Endodermal cell (in vitro differentiated cells): ENCODE results near the gene NKX6-2. TPM values are rescaled to one million over a fixed set of nuclear protein-coding genes. Genes with fewer than 3 reads are reported as not detected.

Experiments
- DNase-seq: peaks from one replicate; pipeline ENCODE4 v3.0.0-alpha.2; 2017
- H3K27ac ChIP-seq: 2 replicates; pipeline ENCODE4 v1.5.1; 2013; ENCODE audit warnings: mild to moderate bottlenecking, low read depth, low read length, moderate library complexity
- H3K27me3 ChIP-seq: 2 replicates; pipeline ENCODE4 v1.6.1; 2013; ENCODE audit warnings: mild to moderate bottlenecking, low read length, moderate library complexity; ENCODE audit not compliant: insufficient read depth, control insufficient read depth, poor library complexity, severe bottlenecking
- H3K36me3 ChIP-seq: 2 replicates; pipeline ENCODE4 v1.7.0; 2013; ENCODE audit warnings: mild to moderate bottlenecking, low read length, moderate library complexity; ENCODE audit not compliant: control insufficient read depth, insufficient read depth
- H3K4me1 ChIP-seq: one replicate; pipeline ENCODE4 v1.7.0; 2013; ENCODE audit warnings: low read length; ENCODE audit not compliant: control insufficient read depth, insufficient read depth
- H3K4me3 ChIP-seq: 2 replicates; pipeline ENCODE4 v1.5.1; 2013; ENCODE audit warnings: mild to moderate bottlenecking, low read length, moderate library complexity
- H3K9ac ChIP-seq: 2 replicates; pipeline ENCODE4 v1.6.1; 2013; ENCODE audit warnings: mild to moderate bottlenecking, low read length, moderate library complexity; ENCODE audit not compliant: poor library complexity, severe bottlenecking; ENCODE audit errors: extremely low read depth
- H3K9me3 ChIP-seq: 2 replicates; pipeline ENCODE4 v1.6.1; 2013; ENCODE audit warnings: mild to moderate bottlenecking, low read length, moderate library complexity; ENCODE audit not compliant: control insufficient read depth
- H3K27ac Mint-ChIP-seq: 2 replicates; pipeline ENCODE4 v1.8.0; 2020; ENCODE audit warnings: mixed read lengths
- H3K27me3 Mint-ChIP-seq: 2 replicates; pipeline ENCODE4 v1.8.0; 2021; ENCODE audit warnings: mild to moderate bottlenecking, mixed read lengths; ENCODE audit not compliant: insufficient read depth
- H3K36me3 Mint-ChIP-seq: 2 replicates; pipeline ENCODE4 v1.8.0; 2020; ENCODE audit warnings: low read depth, mixed read lengths
- H3K4me1 Mint-ChIP-seq: 2 replicates; pipeline ENCODE4 v1.8.0; 2020; ENCODE audit warnings: mixed read lengths
- H3K4me3 Mint-ChIP-seq: 2 replicates; pipeline ENCODE4 v1.8.0; 2020; ENCODE audit warnings: mild to moderate bottlenecking, moderate library complexity, mixed read lengths
- H3K9me3 Mint-ChIP-seq: 2 replicates; pipeline ENCODE4 v1.8.0; 2020; ENCODE audit warnings: mild to moderate bottlenecking, mixed read lengths
- CTCF ChIP-seq: fragments of 200-600 bp; sonication (generic); conservative IDR thresholded peaks from 2 replicates; pipeline ENCODE4 v1.5.0; 2021; ENCODE audit warnings: antibody characterized with exemption, mild to moderate bottlenecking
- WGBS, 2 experiments: methylation state at CpG; one replicate each; pipeline versions ENCODE4 v1.1.5 to v1.1.7; 2013; ENCODE audit warnings: missing lambda C conversion rate in 2 of 2, mixed read lengths in 1 of 2; ENCODE audit not compliant: insufficient coverage in 1 of 2, insufficient read length in 1 of 2; 5-methylcytosine and 5-hydroxymethylcytosine counted together
- total RNA-seq, 2 donors: library from RNA; stranded (reverse); fragmentation: NEBNext Ultra II Directional in 1 of 2; extraction: Animal tissue kit (Norgen Biotek cat#: 25700) in 1 of 2; gene quantifications; 2 replicates in 1 of 2; 3 replicates in 1 of 2; pipeline ENCODE4 v1.2.1, GENCODE V29; 2021

Gene NKX6-2
- total RNA-seq, 2 donors from 2014 or later: 0.31 TPM; not detected in 1

DNA sequence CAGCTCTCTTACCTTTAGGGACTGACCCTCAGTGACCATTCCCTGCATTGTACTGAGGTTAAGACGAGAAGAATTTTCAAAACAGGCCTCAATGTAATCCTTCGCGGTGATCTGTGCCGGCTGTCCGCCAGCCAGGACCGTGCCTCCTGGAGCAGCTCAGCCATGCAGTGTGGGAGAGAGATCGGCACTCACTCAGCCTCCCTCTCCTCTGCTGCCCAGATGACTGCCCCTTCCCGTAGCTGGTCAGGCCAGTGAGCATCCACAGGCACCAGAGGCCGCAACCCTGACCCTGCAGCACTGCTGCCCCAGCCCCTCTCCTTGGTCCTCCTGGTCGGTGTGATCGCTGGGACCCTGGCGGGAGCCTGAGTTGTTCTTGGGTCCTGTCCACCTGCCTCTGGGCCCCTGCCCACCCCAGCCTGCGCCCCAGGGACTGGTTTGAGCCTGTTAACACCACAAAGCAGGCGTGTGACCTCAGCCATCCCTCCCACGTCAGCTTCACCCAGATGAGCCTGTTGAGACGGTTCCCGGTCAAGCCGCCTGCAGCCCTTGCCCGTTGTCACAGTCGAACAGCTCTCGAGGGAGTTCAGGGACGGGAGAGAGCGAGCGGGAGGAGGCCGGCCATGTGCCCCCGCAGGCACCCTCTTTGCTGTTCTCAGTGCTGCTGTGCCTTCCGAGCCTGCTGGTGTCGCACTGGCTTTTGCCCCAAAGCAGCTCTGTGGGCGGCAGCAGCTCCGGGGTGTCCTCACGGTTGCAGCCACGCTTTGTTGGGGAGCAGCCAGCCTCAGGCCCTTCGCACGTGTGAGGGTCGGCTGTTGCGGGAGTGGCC, 37.2 kb downstream of the NKX6-2 start:
- Mint-ChIP-seq H3K27ac (no peak overlapping the region), H3K4me3 (no peak overlapping the region), H3K27me3 (no peaks in the 10 kb centered on the region), H3K4me1 (peaks cover 12% of the 10 kb centered on the region), H3K36me3 (peaks cover 9% of the 10 kb centered on the region), H3K9me3 (no peaks in the 10 kb centered on the region)
- no peaks in the 10 kb centered on the region for H3K9me3 ChIP-seq
- no peak overlapping the region for H3K4me3 ChIP-seq
- H3K36me3 ChIP-seq: no peaks in the 10 kb centered on the region
- DNase-seq: no peak
- H3K27me3 ChIP-seq: no peaks in the 10 kb centered on the region
- no peak overlapping the region for H3K27ac ChIP-seq
- 93 to 96% methylated on average over 19 to 36 of the region's 36 CpGs for WGBS, 2 experiments
- H3K9ac ChIP-seq: no peak overlapping the region
- no peak for TF ChIP-seq CTCF
- H3K4me1 ChIP-seq: peaks cover 10% of the 10 kb centered on the region

DNA sequence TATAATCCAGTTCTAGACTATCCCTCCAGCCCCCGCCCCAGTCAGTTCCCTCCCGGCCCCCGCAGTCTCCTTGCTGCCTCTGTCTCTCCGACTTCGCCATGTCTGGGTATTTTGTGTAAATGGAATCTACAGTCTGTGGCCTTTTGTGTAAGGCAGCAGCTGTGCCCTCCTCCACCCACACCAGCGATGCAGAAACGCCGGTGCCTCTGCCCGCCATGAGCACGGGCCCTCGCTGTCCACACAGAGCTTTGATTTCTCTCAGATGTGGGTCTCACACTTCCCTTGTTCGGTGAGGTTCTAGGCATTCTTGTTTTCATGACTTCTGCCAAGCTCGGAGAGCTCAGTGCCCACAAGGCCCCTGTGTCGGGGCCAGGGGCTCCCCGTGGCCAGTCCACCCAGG, 37.8 kb downstream of the NKX6-2 start:
- Histone ChIP-seq H3K27ac (no peak overlapping the region), H3K9ac (no peak overlapping the region), H3K4me1 (peaks cover 10% of the 10 kb centered on the region), H3K4me3 (no peak overlapping the region), H3K9me3 (no peaks in the 10 kb centered on the region), H3K36me3 (no peaks in the 10 kb centered on the region), H3K27me3 (no peaks in the 10 kb centered on the region)
- no peak for TF ChIP-seq CTCF
- H3K27ac Mint-ChIP-seq: no peak overlapping the region
- 92 to 94% methylated on average over 9 to 15 of the region's 15 CpGs for WGBS, 2 experiments
- no peak overlapping the region for H3K4me3 Mint-ChIP-seq
- no peak for DNase-seq
- peaks cover 7% of the 10 kb centered on the region for H3K36me3 Mint-ChIP-seq
- no peaks in the 10 kb centered on the region for H3K9me3 Mint-ChIP-seq
- H3K4me1 Mint-ChIP-seq: peaks cover 12% of the 10 kb centered on the region
- no peaks in the 10 kb centered on the region for H3K27me3 Mint-ChIP-seq

- 65 to 74% methylated on average over 20 to 29 of the region's 29 CpGs for WGBS, 2 experiments
- DNase-seq: peak; percentile 85
Measured at GRCh38 chr10:132746801-132747625, 38.9 kb downstream of the NKX6-2 start.

More at GRCh38 chr10:132746801-132747625, 38.9 kb downstream of the NKX6-2 start:
- Histone ChIP-seq H3K27me3 (no peaks in the 10 kb centered on the region), H3K4me1 (peaks cover 10% of the 10 kb centered on the region), H3K9me3 (no peaks in the 10 kb centered on the region), H3K4me3 (no peak overlapping the region), H3K36me3 (no peaks in the 10 kb centered on the region), H3K27ac (no peak overlapping the region), H3K9ac (no peak overlapping the region)
- peaks cover 7% of the 10 kb centered on the region for H3K36me3 Mint-ChIP-seq
- peak; percentile 58 for TF ChIP-seq CTCF
- no peaks in the 10 kb centered on the region for H3K9me3 Mint-ChIP-seq
- peak overlapping the region; percentile 84 for H3K27ac Mint-ChIP-seq
- H3K4me1 Mint-ChIP-seq: peaks cover 18% of the 10 kb centered on the region
- H3K27me3 Mint-ChIP-seq: no peaks in the 10 kb centered on the region
- H3K4me3 Mint-ChIP-seq: no peak overlapping the region
